ENCODE measurements around the gene CLDN9. TPM values are rescaled to one million over a fixed set of nuclear protein-coding genes. Genes with fewer than 3 reads are reported as not detected.

Gene CLDN9
- total and polyA plus RNA-seq, 9 of the 15 experiments (the other 6 are each of a cell fraction or from before 2014, with no cell fraction given) = 0.12 to 0.44 (median 0.22) TPM; not detected in 4

DNA sequence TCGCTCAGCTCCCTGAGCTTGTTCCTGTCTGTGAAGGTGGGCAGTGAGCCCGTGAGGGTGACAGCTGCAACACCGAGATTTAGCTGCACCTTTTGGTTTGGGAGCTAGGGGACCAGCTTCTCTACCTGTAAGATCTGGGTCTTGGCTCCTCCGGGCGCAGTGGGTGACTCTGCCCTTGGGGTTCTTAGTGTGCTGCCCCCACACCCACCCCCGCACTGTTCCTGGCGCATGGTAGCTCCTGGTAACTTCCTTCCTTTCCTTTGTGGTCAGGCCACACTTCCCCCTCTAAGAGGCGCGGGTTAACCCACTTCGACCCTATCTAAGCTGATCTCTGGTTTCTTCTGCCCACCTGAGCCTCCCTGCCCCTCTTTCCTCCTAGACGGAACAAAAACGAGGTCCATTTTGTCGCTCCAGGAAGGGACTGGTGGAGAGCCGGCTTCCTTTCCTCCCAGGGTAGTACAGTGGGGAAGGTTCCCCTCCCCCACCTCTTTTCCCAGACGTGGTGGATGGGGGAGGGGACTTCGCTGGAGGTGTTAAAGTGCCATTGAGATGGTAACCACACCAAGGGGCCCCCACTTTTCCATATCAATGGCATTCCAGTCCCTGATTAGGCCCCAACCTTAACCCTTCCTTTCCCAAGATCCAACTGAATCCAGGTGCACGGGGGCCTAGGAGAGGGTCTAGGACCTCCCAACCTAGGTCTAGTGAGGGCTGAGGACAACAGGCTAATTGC, 4.6 kb upstream of the CLDN9 start (continued):
- TF ChIP-seq, protein P1, sequence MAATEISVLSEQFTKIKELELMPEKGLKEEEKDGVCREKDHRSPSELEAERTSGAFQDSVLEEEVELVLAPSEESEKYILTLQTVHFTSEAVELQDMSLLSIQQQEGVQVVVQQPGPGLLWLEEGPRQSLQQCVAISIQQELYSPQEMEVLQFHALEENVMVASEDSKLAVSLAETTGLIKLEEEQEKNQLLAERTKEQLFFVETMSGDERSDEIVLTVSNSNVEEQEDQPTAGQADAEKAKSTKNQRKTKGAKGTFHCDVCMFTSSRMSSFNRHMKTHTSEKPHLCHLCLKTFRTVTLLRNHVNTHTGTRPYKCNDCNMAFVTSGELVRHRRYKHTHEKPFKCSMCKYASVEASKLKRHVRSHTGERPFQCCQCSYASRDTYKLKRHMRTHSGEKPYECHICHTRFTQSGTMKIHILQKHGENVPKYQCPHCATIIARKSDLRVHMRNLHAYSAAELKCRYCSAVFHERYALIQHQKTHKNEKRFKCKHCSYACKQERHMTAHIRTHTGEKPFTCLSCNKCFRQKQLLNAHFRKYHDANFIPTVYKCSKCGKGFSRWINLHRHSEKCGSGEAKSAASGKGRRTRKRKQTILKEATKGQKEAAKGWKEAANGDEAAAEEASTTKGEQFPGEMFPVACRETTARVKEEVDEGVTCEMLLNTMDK (IDR thresholded peaks at IDR 0.05; ENCODE audit: borderline replicate concordance, insufficient read depth, low read depth, low read length, poor library complexity, severe bottlenecking) = no peak
- TF ChIP-seq SPI1 (IDR thresholded peaks at IDR 0.05; ENCODE audit: borderline replicate concordance, low read depth, low read length) = peak; percentile 80
- TF ChIP-seq RHOXF2B (CRISPR knock-in tag; conservative IDR thresholded peaks at IDR 0.05) = no peak
- no peak for TF ChIP-seq SRSF7 (optimal IDR thresholded peaks at IDR 0.05; ENCODE audit: low read depth, low read length)
- peak; percentile 64 for TF ChIP-seq MYC (IDR thresholded peaks at IDR 0.05; ENCODE audit: low read depth, low read length)
- no peak for TF ChIP-seq MYC (CRISPR knock-in tag; IDR thresholded peaks at IDR 0.05; ENCODE audit: borderline replicate concordance, low read depth)
- TF ChIP-seq, protein P2, sequence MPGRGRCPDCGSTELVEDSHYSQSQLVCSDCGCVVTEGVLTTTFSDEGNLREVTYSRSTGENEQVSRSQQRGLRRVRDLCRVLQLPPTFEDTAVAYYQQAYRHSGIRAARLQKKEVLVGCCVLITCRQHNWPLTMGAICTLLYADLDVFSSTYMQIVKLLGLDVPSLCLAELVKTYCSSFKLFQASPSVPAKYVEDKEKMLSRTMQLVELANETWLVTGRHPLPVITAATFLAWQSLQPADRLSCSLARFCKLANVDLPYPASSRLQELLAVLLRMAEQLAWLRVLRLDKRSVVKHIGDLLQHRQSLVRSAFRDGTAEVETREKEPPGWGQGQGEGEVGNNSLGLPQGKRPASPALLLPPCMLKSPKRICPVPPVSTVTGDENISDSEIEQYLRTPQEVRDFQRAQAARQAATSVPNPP (IDR thresholded peaks at IDR 0.05; ENCODE audit: borderline replicate concordance, insufficient read depth, insufficient read length) = no peak
- no peak for TF ChIP-seq ZNF217 (CRISPR knock-in tag; IDR thresholded peaks at IDR 0.05)
- no peak for TF ChIP-seq SNRNP70 (optimal IDR thresholded peaks at IDR 0.05; ENCODE audit: low read depth, low read length)
- TF ChIP-seq SP1 (CRISPR knock-in tag; IDR thresholded peaks at IDR 0.05) = 0 out of 2 replicates have a peak, but pooled peaks have one; percentile 18
- TF ChIP-seq, protein P3, sequence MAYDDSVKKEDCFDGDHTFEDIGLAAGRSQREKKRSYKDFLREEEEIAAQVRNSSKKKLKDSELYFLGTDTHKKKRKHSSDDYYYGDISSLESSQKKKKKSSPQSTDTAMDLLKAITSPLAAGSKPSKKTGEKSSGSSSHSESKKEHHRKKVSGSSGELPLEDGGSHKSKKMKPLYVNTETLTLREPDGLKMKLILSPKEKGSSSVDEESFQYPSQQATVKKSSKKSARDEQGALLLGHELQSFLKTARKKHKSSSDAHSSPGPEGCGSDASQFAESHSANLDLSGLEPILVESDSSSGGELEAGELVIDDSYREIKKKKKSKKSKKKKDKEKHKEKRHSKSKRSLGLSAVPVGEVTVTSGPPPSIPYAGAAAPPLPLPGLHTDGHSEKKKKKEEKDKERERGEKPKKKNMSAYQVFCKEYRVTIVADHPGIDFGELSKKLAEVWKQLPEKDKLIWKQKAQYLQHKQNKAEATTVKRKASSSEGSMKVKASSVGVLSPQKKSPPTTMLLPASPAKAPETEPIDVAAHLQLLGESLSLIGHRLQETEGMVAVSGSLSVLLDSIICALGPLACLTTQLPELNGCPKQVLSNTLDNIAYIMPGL (CRISPR knock-in tag; IDR thresholded peaks at IDR 0.05) = no peak
- TF ChIP-seq GTF2E2 (tag; IDR thresholded peaks at IDR 0.05) = no peak; the same call in 1 of the 2 replicates
- peak; percentile 42; the same call in 1 of the 2 replicates for TF ChIP-seq RUNX1 (IDR thresholded peaks at IDR 0.05; ENCODE audit: low read depth)
- TF ChIP-seq MTA2 (IDR thresholded peaks at IDR 0.05; ENCODE audit: low read depth) = no peak
- TF ChIP-seq PHB2 (IDR thresholded peaks at IDR 0.05; ENCODE audit: low read depth) = no peak
- no peak for TF ChIP-seq CCAR2 (IDR thresholded peaks at IDR 0.05; ENCODE audit: low read depth, low read length)
- TF ChIP-seq, protein P4, sequence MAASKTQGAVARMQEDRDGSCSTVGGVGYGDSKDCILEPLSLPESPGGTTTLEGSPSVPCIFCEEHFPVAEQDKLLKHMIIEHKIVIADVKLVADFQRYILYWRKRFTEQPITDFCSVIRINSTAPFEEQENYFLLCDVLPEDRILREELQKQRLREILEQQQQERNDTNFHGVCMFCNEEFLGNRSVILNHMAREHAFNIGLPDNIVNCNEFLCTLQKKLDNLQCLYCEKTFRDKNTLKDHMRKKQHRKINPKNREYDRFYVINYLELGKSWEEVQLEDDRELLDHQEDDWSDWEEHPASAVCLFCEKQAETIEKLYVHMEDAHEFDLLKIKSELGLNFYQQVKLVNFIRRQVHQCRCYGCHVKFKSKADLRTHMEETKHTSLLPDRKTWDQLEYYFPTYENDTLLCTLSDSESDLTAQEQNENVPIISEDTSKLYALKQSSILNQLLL (CRISPR knock-in tag; IDR thresholded peaks at IDR 0.05; ENCODE audit: borderline replicate concordance) = no peak
- TF ChIP-seq, protein P5, sequence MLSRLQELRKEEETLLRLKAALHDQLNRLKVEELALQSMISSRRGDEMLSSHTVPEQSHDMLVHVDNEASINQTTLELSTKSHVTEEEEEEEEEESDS (CRISPR knock-in tag; IDR thresholded peaks at IDR 0.05) = no peak
